Heart right ventricle (tissue), 16 donors: ENCODE results near the gene CPNE4. TPM values are rescaled to one million over a fixed set of nuclear protein-coding genes. Genes with fewer than 3 reads are reported as not detected.

Experiments
- ATAC-seq, 8 donors: fragments of 200-7000 bp; cut with Tn5 transposase; one replicate each; pipeline ENCODE4 v1.9.1; 2020; ENCODE audit warnings: mild to moderate bottlenecking in 8 of 8, moderate library complexity in 8 of 8, moderate number of reproducible peaks in 1 of 8
- DNase-seq, 2 donors: peaks; one replicate each; pipeline ENCODE4 v3.0.0-alpha.2; 2020
- H3K27ac ChIP-seq, 10 donors: fragments of 200-600 bp; sonication (generic) in 2 of 10; one replicate each; pipeline versions ENCODE4 v1.5.0 to v1.8.0; 2020 to 2022; ENCODE audit warnings: mild to moderate bottlenecking in 3 of 10
- H3K27me3 ChIP-seq, 7 donors: fragments of 200-600 bp; one replicate each; pipeline ENCODE4 v1.8.0; 2021 to 2022; ENCODE audit warnings: mild to moderate bottlenecking in 2 of 7
- H3K36me3 ChIP-seq, 9 donors: fragments of 200-600 bp; sonication (generic) in 1 of 9; one replicate each; pipeline versions ENCODE4 v1.5.0 to v1.8.0; 2020 to 2022; ENCODE audit warnings: mild to moderate bottlenecking in 2 of 9
- H3K4me1 ChIP-seq, 9 donors: fragments of 200-600 bp; sonication (generic) in 1 of 9; one replicate each; pipeline versions ENCODE4 v1.5.0 to v1.8.0; 2020 to 2022; ENCODE audit warnings: mild to moderate bottlenecking in 4 of 9
- H3K4me3 ChIP-seq, 10 donors: fragments of 200-600 bp; sonication (generic) in 2 of 10; one replicate each; pipeline versions ENCODE4 v1.5.0 to v1.8.0; 2020 to 2022; ENCODE audit warnings: mild to moderate bottlenecking in 7 of 10, moderate library complexity in 2 of 10
- H3K9me3 ChIP-seq, 11 donors: fragments of 200-600 bp in 10 of 11; sonication (generic) in 2 of 11; one replicate each; pipeline versions ENCODE4 v1.5.0 to v1.8.0; 2013 to 2022; ENCODE audit warnings: mild to moderate bottlenecking in 2 of 11, control low read depth in 1 of 11, moderate library complexity in 1 of 11
- CTCF ChIP-seq, 9 donors: fragments of 200-600 bp; sonication (generic) in 2 of 9; IDR thresholded peaks; one replicate each; pipeline versions ENCODE4 v1.5.0 to v1.8.0; 2021 to 2022; ENCODE audit warnings: antibody characterized with exemption in 9 of 9, mild to moderate bottlenecking in 5 of 9, moderate library complexity in 1 of 9
- WGBS, 2 donors: extraction: QIAGEN DNeasy Blood & Tissue Kit; methylation state at CpG; one replicate each; pipeline ENCODE4 v1.1.7; 2013; ENCODE audit warnings: inconsistent platforms in 1 of 2; 5-methylcytosine and 5-hydroxymethylcytosine counted together
- intact Hi-C, 10 donors: fragments of 100-400 bp; cut with DNase I; formaldehyde crosslinking; loops; one replicate each; pipeline versions ENCODE4 v1.11.1 to v1.14.2; 2022
- polyA plus RNA-seq, 2 donors: library from polyadenylated mRNA; stranded (reverse); fragments of 200-250 nt; gene quantifications; one replicate each; pipeline ENCODE4 v1.2.3, GENCODE V29; 2013
- total RNA-seq, 10 donors: library from RNA; stranded (reverse); fragmentation: NEBNext Ultra II Directional in 3 of 10; extraction: Animal tissue kit (Norgen Biotek cat#: 25700) in 3 of 10; gene quantifications; one replicate each; pipeline versions ENCODE4 v1.2.1 to v1.2.4, GENCODE V29; 2021 to 2023
- donor health status: Arrhythmogenic right ventricular cardiomyopathy.
- donor health status: ischemic (EF 13 %, LVEDD 7.1; RV severe dilation, severe dysfunction).
- donor health status: healthy with polysubstance abuse.
- donor health status: DM: no; HTN: yes; CAD: no.
- donor health status: DM: no; HTN: no; CAD: no.
- donor health status: ischemic (EF 25% LVEDD 6.9; RV normal size, moderate dysfunction).
- donor health status: ischemic (EF 25% LVEDD 5.7; RV mildly dilated, moderate dysfunction).
- donor health status: healthy.
- donor health status: DM: yes; HTN: yes; CAD: no.
- donor health status: Ischemic cardiomyopathy.
- donor health status: ischemic (EF 35%, LVEDD 5.7; RV mildly dilated, moderate dysfunction).
- donor health status: nonischemic (EF 11% LVEDD 7.7; RV severe dilation, severe dysfunction).
- donor health status: DM: yes; HTN: yes; CAD: no.
- donor health status: PGD.
- donor health status: ischemic (EF 29% LVEDD 5.4; RV normal size, mild dysfunction).
- donor health status: nonischemic (EF 23%, LVEDD 6.1; RV moderate dilation, normal function).

The CPNE4 gene
- total and polyA plus RNA-seq, 12 donors = 1.5 to 116 (median 24.8) TPM

GRCh38 chr3:131708241-131708640 lies 326.6 kb downstream of the CPNE4 start:
- no peaks in the 10 kb centered on the region for H3K9me3 ChIP-seq
- no peak overlapping the region for H3K4me3 ChIP-seq
- intact Hi-C loops = no loop called here
- H3K27me3 ChIP-seq = peaks cover 0 to 5% (median 0%) of the 10 kb centered on the region in 7 donors
- no peak for TF ChIP-seq CTCF (IDR thresholded peaks at IDR 0.05)
- ATAC-seq (no peak), DNase-seq (no peak)
- H3K27ac ChIP-seq = no peak overlapping the region
- no peaks in the 10 kb centered on the region for H3K4me1 ChIP-seq
- H3K36me3 ChIP-seq = no peaks in the 10 kb centered on the region

GRCh38 chr3:131705558-131706051 lies 329.2 kb downstream of the CPNE4 start:
- Histone ChIP-seq H3K4me1 (no peaks in the 10 kb centered on the region), H3K4me3 (no peak overlapping the region), H3K9me3 (no peaks in the 10 kb centered on the region), H3K27me3 (peaks cover 0 to 5% (median 0%) of the 10 kb centered on the region in 7 donors), H3K27ac (no peak overlapping the region), H3K36me3 (no peaks in the 10 kb centered on the region)
- intact Hi-C loops = no loop called here
- 60 to 72% methylated on average over 3 of the region's 3 CpGs for whole genome bisulfite sequencing, 2 donors
- DNase-seq (no peak), ATAC-seq (no peak)
- no peak for TF ChIP-seq CTCF (IDR thresholded peaks at IDR 0.05)

GRCh38 chr3:131705099-131705498 lies 329.7 kb downstream of the CPNE4 start:
- Histone ChIP-seq H3K4me1 (no peaks in the 10 kb centered on the region), H3K27me3 (peaks cover 0 to 5% (median 0%) of the 10 kb centered on the region in 7 donors), H3K9me3 (no peaks in the 10 kb centered on the region), H3K27ac (no peak overlapping the region), H3K4me3 (no peak overlapping the region), H3K36me3 (no peaks in the 10 kb centered on the region)
- intact Hi-C loops = no loop called here
- DNase-seq = no peak
- 50 to 65% methylated on average over 1 of the region's 1 CpG for whole genome bisulfite sequencing, 2 donors
- no peak for ATAC-seq
- TF ChIP-seq CTCF (IDR thresholded peaks at IDR 0.05) = no peak

GRCh38 chr3:131704098-131704497 lies 330.7 kb downstream of the CPNE4 start:
- WGBS, 2 donors = 59 to 83% methylated on average over 2 of the region's 2 CpGs
- no peak for TF ChIP-seq CTCF (IDR thresholded peaks at IDR 0.05)
- H3K27ac ChIP-seq = no peak overlapping the region
- no peaks in the 10 kb centered on the region for H3K36me3 ChIP-seq
- no peak for ATAC-seq
- H3K4me1 ChIP-seq = no peaks in the 10 kb centered on the region
- intact Hi-C loops = no loop called here
- peaks cover 0 to 5% (median 0%) of the 10 kb centered on the region in 7 donors for H3K27me3 ChIP-seq
- no peak overlapping the region for H3K4me3 ChIP-seq
- DNase-seq = no peak
- H3K9me3 ChIP-seq = no peaks in the 10 kb centered on the region
